Fibroblast of lung (primary cell): ENCODE data around the gene PLA2G12B. TPM values are rescaled to one million over a fixed set of nuclear protein-coding genes. Genes with fewer than 3 reads are reported as not detected.
A peak's percentile ranks its signal among the peaks of the same experiment; 100 is the strongest.

Experiments used
- DNase-seq, 2 donors: peaks; one replicate each; pipeline versions ENCODE4 v3.0.0 to v3.0.0-alpha.2; 2010; ENCODE audit warnings: low read depth in 2 of 2
- H2AFZ ChIP-seq: 2 replicates; pipeline ENCODE4 v1.5.1; 2012; ENCODE audit warnings: low read length, control low read depth, inconsistent platforms
- H3K27ac ChIP-seq: 2 replicates; pipeline ENCODE4 v1.5.1; 2011; ENCODE audit warnings: low read length, control low read depth; ENCODE audit not compliant: insufficient read depth
- H3K27me3 ChIP-seq: 2 replicates; pipeline ENCODE4 v1.5.1; 2011; ENCODE audit warnings: mild to moderate bottlenecking, low read length; ENCODE audit not compliant: control insufficient read depth, insufficient read depth
- H3K36me3 ChIP-seq: 2 replicates; pipeline ENCODE4 v1.5.1; 2011; ENCODE audit warnings: low read length; ENCODE audit not compliant: control insufficient read depth, insufficient read depth
- H3K4me1 ChIP-seq: 2 replicates; pipeline ENCODE4 v1.5.1; 2011; ENCODE audit warnings: low read length; ENCODE audit not compliant: control insufficient read depth, insufficient read depth; ENCODE audit errors: extremely low read depth
- H3K4me2 ChIP-seq: 2 replicates; pipeline ENCODE4 v1.5.1; 2011; ENCODE audit warnings: low read length, control low read depth; ENCODE audit not compliant: insufficient read depth; ENCODE audit errors: extremely low read depth
- H3K4me3 ChIP-seq, 4 experiments: fragments of 200-600 bp in 1 of 4; sonication (generic) in 1 of 4; replicated peaks in 1 of 4; 2 replicates each; pipeline ENCODE4 v1.5.1; 2011 to 2016; ENCODE audit warnings: low read length in 4 of 4, low read depth in 3 of 4, mild to moderate bottlenecking in 3 of 4, control low read depth in 2 of 4, inconsistent platforms in 1 of 4, mixed read lengths in 1 of 4; ENCODE audit not compliant: insufficient read depth in 1 of 4; ENCODE audit errors: control extremely low read depth in 1 of 4
- H3K79me2 ChIP-seq: 2 replicates; pipeline ENCODE4 v1.5.1; 2012; ENCODE audit warnings: mild to moderate bottlenecking, low read length, inconsistent platforms; ENCODE audit not compliant: control insufficient read depth, insufficient read depth
- H3K9ac ChIP-seq: 2 replicates; pipeline ENCODE4 v1.5.1; 2011; ENCODE audit warnings: mild to moderate bottlenecking, low read length, control low read depth; ENCODE audit not compliant: insufficient read depth
- H3K9me3 ChIP-seq: 2 replicates; pipeline ENCODE4 v1.5.1; 2012; ENCODE audit warnings: low read depth, low read length; ENCODE audit not compliant: control insufficient read depth, insufficient read depth
- H4K20me1 ChIP-seq: 2 replicates; pipeline ENCODE4 v1.5.1; 2011; ENCODE audit warnings: low read length; ENCODE audit not compliant: control insufficient read depth, insufficient read depth; ENCODE audit errors: extremely low read depth
- CTCF ChIP-seq, 2 donors: IDR thresholded peaks in 1 of 2; conservative IDR thresholded peaks in 1 of 2; 1 replicate in 1 of 2; 2 replicates in 1 of 2; pipeline ENCODE4 v1.5.1; 2011 to 2012; ENCODE audit warnings: low read length in 2 of 2, control low read depth in 1 of 2, inconsistent platforms in 1 of 2, low read depth in 1 of 2, mild to moderate bottlenecking in 1 of 2
- EZH2 ChIP-seq: IDR thresholded peaks from 2 replicates; pipeline ENCODE4 v1.5.1; 2012; ENCODE audit warnings: low read length, control low read depth, mild to moderate bottlenecking; ENCODE audit errors: missing control alignments
- polyA plus RNA-seq, 2 donors: library from polyadenylated mRNA; depleted of rRNA in 1 of 2; stranded (reverse) in 1 of 2; unstranded in 1 of 2; fragments of >200 nt; gene quantifications; 2 replicates each; pipeline ENCODE4 v1.2.1, GENCODE V29; 2011 to 2012; ENCODE audit warnings: missing spikeins in 1 of 2
- total RNA-seq: library from RNA; depleted of rRNA; stranded (reverse); fragments of >200 nt; gene quantifications from 2 replicates; pipeline ENCODE4 v1.2.1, GENCODE V29; 2014

Gene PLA2G12B
- total and polyA plus RNA-seq, 2 donors (not counting 1 experiment from before 2014, with no cell fraction given) = not detected

- no peaks in the 10 kb centered on the region for H4K20me1 ChIP-seq
- H3K4me1 ChIP-seq = no peaks in the 10 kb centered on the region
- DNase-seq = no peak
- H3K9ac ChIP-seq = no peak overlapping the region
- no peak overlapping the region for H3K4me3 ChIP-seq
- no peak overlapping the region for H3K27ac ChIP-seq
- no peaks in the 10 kb centered on the region for H3K9me3 ChIP-seq
- TF ChIP-seq EZH2 (no peak), CTCF (conservative IDR thresholded peaks at IDR 0.05 in 1 of 2, IDR thresholded peaks at IDR 0.05 in 1 of 2; ENCODE audit: low read depth in 1 of 2, low read length in 2 of 2) (no peak)
- no peak overlapping the region for H3K4me2 ChIP-seq
- no peaks in the 10 kb centered on the region for H3K79me2 ChIP-seq
- H3K27me3 ChIP-seq = peaks cover 8% of the 10 kb centered on the region
- H2AFZ ChIP-seq = no peak overlapping the region
- H3K36me3 ChIP-seq = no peaks in the 10 kb centered on the region
These were observed 7.6 kb downstream of the PLA2G12B start for GRCh38 chr10:72946963-72947362.

GRCh38 chr10:72943498-72944234, 10.9 kb downstream of the PLA2G12B start:
- Histone ChIP-seq H3K4me1 (no peaks in the 10 kb centered on the region), H3K79me2 (no peaks in the 10 kb centered on the region), H3K27ac (no peak overlapping the region), H3K4me2 (no peak overlapping the region), H3K9me3 (no peaks in the 10 kb centered on the region), H3K4me3 (no peak overlapping the region), H3K9ac (no peak overlapping the region), H4K20me1 (no peaks in the 10 kb centered on the region), H3K27me3 (peaks cover 8% of the 10 kb centered on the region), H2AFZ (no peak overlapping the region), H3K36me3 (no peaks in the 10 kb centered on the region)
- TF ChIP-seq CTCF (conservative IDR thresholded peaks at IDR 0.05 in 1 of 2, IDR thresholded peaks at IDR 0.05 in 1 of 2; ENCODE audit: low read depth in 1 of 2, low read length in 2 of 2) (no peak), EZH2 (no peak)
- DNase-seq = no peak

GRCh38 chr10:72935361-72935760, 19.2 kb downstream of the PLA2G12B start:
- no peak overlapping the region for H3K4me2 ChIP-seq

More at GRCh38 chr10:72935361-72935760, 19.2 kb downstream of the PLA2G12B start:
- Histone ChIP-seq H4K20me1 (no peaks in the 10 kb centered on the region), H3K27ac (no peak overlapping the region), H3K79me2 (no peaks in the 10 kb centered on the region), H3K4me3 (no peak overlapping the region), H2AFZ (no peak overlapping the region), H3K9ac (no peak overlapping the region), H3K27me3 (no peaks in the 10 kb centered on the region), H3K4me1 (no peaks in the 10 kb centered on the region), H3K36me3 (no peaks in the 10 kb centered on the region), H3K9me3 (no peaks in the 10 kb centered on the region)
- TF ChIP-seq EZH2 (no peak), CTCF (conservative IDR thresholded peaks at IDR 0.05 in 1 of 2, IDR thresholded peaks at IDR 0.05 in 1 of 2; ENCODE audit: low read depth in 1 of 2, low read length in 2 of 2) (no peak)
- peak in 1 of 2 donors; percentile 74 for DNase-seq
